HG03039 (cell line): ENCODE measurements around the gene IFITM1.
"Not testable (repeated sequence)": the region's sequence is repeated elsewhere in the genome, so short reads cannot be mapped to it uniquely, and the experiment has no call there.

Experiments
- ATAC-seq: cut with Tn5 transposase; IDR thresholded peaks from one replicate; pipeline ENCODE4 v1.9.1; 2021; ENCODE audit warnings: mild to moderate bottlenecking, moderate library complexity; ENCODE audit not compliant: unreplicated experiment

IFITM1 gene

GRCh38 chr11:308740-309665 lies 4.8 kb upstream of the IFITM1 start:
- ATAC-seq: not testable (repeated sequence)

- ATAC-seq: not testable (repeated sequence)
Observed at GRCh38 chr11:309979-310572, 3.8 kb upstream of the IFITM1 start.

GRCh38 chr11:311013-311748 lies 2.7 kb upstream of the IFITM1 start:
- peak; percentile 32 for ATAC-seq

- ATAC-seq: no peak
Observed at GRCh38 chr11:312092-312816, 1.6 kb upstream of the IFITM1 start.

GRCh38 chr11:313304-313786 lies 495 bp upstream of the IFITM1 start:
- ATAC-seq: no peak

GRCh38 chr11:314554-314875 lies 675 bp downstream of the IFITM1 start:
- not testable (repeated sequence) for ATAC-seq

- no peak for ATAC-seq
Observed at GRCh38 chr11:315051-315481, 1.2 kb downstream of the IFITM1 start.

GRCh38 chr11:315516-315994 lies 1.7 kb downstream of the IFITM1 start:
- no peak for ATAC-seq

GRCh38 chr11:316031-316701 lies 2.3 kb downstream of the IFITM1 start:
- ATAC-seq: no peak

GRCh38 chr11:316891-317301 lies 3.1 kb downstream of the IFITM1 start:
- ATAC-seq: no peak

- ATAC-seq: not testable (repeated sequence)
Observed at GRCh38 chr11:317668-318404, 4.0 kb downstream of the IFITM1 start.

GRCh38 chr11:318405-319120 lies 4.7 kb downstream of the IFITM1 start:
- ATAC-seq: peak; percentile 38

- ATAC-seq: peak; percentile 22
Observed at GRCh38 chr11:319121-319887, 5.5 kb downstream of the IFITM1 start.

- not testable (repeated sequence) for ATAC-seq
Observed at GRCh38 chr11:319888-320273, 6.0 kb downstream of the IFITM1 start.

- ATAC-seq: no peak
Observed at GRCh38 chr11:324156-324555, 10.3 kb downstream of the IFITM1 start.

- not testable (repeated sequence) for ATAC-seq
Observed at GRCh38 chr11:324593-325517, 11.0 kb downstream of the IFITM1 start.
